SK-N-MC (cell line): ENCODE results near the gene HSPA1A.
A peak's percentile ranks its signal among the peaks of the same experiment; 100 is the strongest.

ENCODE experiments used
- DNase-seq: peaks from one replicate; pipeline ENCODE4 v3.0.0-alpha.2; 2011; ENCODE audit warnings: low read depth, low spot score
- H3K27ac ChIP-seq: fragments of 200-600 bp; sonication (generic); 2 replicates; pipeline ENCODE4 v1.5.1; 2016; ENCODE audit warnings: mixed run types
- H3K36me3 ChIP-seq: fragments of 200-600 bp; sonication (generic); 2 replicates; pipeline ENCODE4 v1.6.1; 2017; ENCODE audit warnings: antibody characterized with exemption, low read length, mixed read lengths; ENCODE audit not compliant: insufficient read depth
- H3K4me3 ChIP-seq: fragments of 200-600 bp; sonication (generic); 2 replicates; pipeline ENCODE4 v1.5.1; 2016
- H3K9ac ChIP-seq: fragments of 200-600 bp; sonication (generic); 2 replicates; pipeline ENCODE4 v1.8.0; 2017; ENCODE audit warnings: mixed run types, mixed read lengths; ENCODE audit not compliant: insufficient read length
- H3K9me3 ChIP-seq: fragments of 200-600 bp; sonication (generic); 2 replicates; pipeline ENCODE4 v1.6.1; 2017; ENCODE audit warnings: low read depth, mild to moderate bottlenecking, antibody characterized with exemption, low read length, moderate library complexity, mixed read lengths
- EZH2 ChIP-seq: fragments of 200-600 bp; sonication (generic); IDR thresholded peaks from one replicate; pipeline ENCODE4 v1.6.1; 2017; ENCODE audit warnings: antibody characterized with exemption
- FOXP2 ChIP-seq: optimal IDR thresholded peaks from 2 replicates; pipeline ENCODE3; 2011; ENCODE audit warnings: mild to moderate bottlenecking, moderate library complexity; ENCODE audit not compliant: insufficient read depth; ENCODE audit errors: extremely low read length, control extremely low read depth
- POLR2AphosphoS5 ChIP-seq: IDR thresholded peaks from 2 replicates; pipeline ENCODE4 v1.6.1; 2012; ENCODE audit warnings: mild to moderate bottlenecking, low read depth, low read length, borderline replicate concordance

HSPA1A gene

DNA sequence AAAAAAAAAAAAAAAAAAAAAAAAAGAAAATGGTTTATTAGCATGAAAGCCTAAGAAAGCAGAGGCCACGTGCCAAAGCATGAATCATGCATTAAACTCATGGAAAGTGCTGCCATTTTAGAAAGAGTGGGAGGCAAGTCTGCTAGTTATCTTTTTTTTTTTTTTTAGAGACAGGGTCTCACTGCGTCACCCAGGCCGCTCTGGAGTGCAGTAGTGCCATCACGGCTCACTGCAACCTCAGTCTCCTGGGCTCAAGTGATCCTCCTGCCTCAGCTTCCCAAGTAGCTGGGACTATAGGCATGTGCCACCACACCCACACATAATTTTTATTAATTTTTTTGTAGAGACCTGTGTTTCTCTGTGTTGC is 43.4 kb upstream of the HSPA1A start:
- Histone ChIP-seq H3K4me3 (no peak overlapping the region), H3K36me3 (no peaks in the 10 kb centered on the region), H3K9me3 (no peaks in the 10 kb centered on the region), H3K27ac (no peak overlapping the region), H3K9ac (no peak overlapping the region)
- TF ChIP-seq FOXP2 = no peak
- no peak for DNase-seq

DNA sequence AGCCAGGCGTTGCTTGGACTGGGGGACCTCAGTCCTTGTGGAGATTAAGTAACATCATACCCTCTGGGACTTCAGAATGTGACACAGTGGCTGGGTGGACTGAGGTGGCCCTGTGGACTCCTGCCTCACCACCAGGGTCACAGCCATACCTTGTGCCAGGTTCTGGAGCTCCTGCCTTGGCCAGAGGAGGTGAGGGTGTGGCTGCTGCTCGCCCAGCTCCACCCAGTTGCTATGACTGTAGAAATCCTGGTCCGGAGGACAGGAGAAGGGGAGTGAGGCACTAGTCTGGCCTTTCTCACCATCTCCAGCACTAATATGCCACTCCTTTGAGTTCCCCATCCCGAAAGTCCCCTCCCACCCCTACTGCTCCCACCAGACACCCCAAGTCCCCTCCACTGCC is 40.2 kb upstream of the HSPA1A start:
- no peak overlapping the region for H3K4me3 ChIP-seq
- H3K36me3 ChIP-seq = peaks cover 25% of the 10 kb centered on the region
- TF ChIP-seq FOXP2 (no peak), POLR2AphosphoS5 (no peak), EZH2 (no peak)
- H3K27ac ChIP-seq = no peak overlapping the region
- no peak overlapping the region for H3K9ac ChIP-seq
- no peaks in the 10 kb centered on the region for H3K9me3 ChIP-seq
- DNase-seq = no peak

DNA sequence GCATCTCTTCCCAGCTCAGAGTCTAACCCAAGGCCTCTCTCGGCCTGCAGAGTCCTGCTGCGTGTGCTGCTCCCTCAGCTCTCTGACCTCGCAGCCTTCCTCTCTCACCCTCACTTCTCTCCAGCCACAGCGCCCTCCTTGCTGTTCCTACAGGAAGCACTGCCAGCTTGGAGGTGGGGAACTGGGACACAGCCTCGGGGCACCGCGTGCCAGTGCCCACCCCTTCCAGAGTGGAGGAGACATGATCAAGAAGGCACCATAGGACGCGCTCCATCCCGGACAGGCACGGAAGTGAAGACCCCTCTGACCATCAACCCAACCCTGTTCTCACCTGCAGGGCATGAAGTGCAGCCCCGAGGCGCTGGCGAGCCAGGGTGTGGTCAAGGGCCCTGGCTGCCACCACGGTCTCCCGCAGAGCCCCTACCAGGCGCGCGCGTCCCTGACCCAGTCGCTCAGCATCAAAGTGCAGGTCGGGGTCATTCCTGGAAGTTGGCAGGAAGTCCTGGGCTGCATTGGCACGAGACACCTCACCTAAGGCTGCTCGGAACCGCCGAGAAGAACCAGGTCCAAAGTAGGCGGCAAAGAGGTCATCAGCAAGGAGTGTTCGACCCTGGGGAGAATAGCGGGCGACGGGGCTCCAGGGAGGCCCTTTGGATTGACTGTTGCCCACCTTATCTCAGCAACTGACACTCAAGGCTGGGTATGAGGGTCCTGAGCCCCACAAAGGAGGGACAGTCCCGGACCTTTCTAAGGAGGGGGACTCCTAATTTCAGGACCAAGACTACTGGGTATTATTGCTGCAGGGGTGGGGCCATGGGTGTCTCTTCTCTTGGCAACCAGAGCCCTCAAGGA is 39.5 kb upstream of the HSPA1A start:
- Histone ChIP-seq H3K9ac (no peak overlapping the region), H3K27ac (no peak overlapping the region), H3K9me3 (no peaks in the 10 kb centered on the region), H3K36me3 (peaks cover 31% of the 10 kb centered on the region), H3K4me3 (no peak overlapping the region)
- no peak for DNase-seq
- TF ChIP-seq POLR2AphosphoS5 (no peak), EZH2 (no peak), FOXP2 (no peak)

DNA sequence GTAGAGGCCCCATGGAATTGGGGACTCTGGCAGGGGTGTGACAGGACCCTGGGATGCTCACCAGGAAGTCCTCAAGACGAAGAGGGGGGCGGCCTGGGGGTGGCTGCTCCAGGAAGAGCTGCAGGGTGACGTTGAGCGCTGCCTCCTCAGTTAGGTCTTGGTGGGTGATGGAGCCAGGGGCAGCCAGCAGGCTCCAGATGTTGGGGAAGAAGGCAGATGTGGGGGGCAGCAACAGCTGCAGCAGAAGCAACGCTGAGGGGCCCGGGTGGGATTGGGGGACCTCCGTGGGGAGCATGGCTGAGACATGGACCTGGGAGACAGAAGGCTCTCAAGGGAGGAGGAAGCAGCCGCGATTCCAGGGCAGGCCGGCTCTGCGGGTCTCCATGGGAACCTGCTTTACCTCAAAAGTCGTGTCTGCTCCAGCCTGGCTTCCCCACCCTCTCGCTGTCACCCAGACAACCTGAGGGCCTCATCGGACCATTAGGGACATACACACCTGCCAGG is 38.8 kb upstream of the HSPA1A start:
- H3K9ac ChIP-seq = no peak overlapping the region
- TF ChIP-seq FOXP2 (no peak), POLR2AphosphoS5 (no peak), EZH2 (no peak)
- no peak overlapping the region for H3K27ac ChIP-seq
- peaks cover 38% of the 10 kb centered on the region for H3K36me3 ChIP-seq
- H3K4me3 ChIP-seq = no peak overlapping the region
- no peak for DNase-seq
- H3K9me3 ChIP-seq = no peaks in the 10 kb centered on the region

DNA sequence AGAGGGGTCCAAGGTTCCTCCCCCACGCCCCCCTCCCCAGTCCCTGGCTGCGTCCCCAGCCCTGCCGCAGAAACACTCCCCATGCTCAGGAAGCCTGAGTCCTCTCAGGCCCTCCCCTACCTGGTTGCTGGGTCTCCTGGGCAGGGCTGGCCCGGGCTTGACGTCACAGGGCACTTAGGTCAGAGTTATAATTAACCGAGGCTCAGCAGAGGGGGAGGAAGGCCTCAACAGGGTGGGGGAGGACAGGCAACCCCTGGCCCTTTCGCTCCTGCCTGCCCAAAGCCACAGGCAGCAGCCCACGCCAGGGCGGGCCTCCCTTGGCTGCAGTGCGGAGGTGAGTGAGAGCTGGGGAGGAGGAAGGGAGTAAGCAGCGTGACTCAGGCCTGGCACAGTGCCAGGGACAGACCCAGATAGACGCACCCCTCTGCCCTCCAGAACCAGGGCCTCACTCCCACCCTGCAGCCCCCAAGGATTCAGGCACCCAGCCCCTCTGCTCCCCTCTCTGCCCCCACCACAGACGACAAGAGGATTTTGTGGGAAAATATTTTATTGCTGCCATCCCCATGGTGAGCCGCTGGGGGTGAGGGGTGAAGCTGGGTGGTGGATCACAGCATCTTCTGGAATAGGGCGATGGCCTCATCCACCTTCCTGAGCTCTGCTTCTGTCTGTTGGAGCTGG is 38.2 kb upstream of the HSPA1A start, which contains the start of gene VWA7:
TSS of gene VWA7 (minus strand) at position 340 of the 678 bp plus-strand sequence. CDS start 549 bp downstream, outside the sequence.
- peaks cover 44% of the 10 kb centered on the region for H3K36me3 ChIP-seq
- no peak for DNase-seq
- no peak within 1 kb of the TSS for H3K4me3 ChIP-seq
- peak within 1 kb of the TSS; percentile 46 for H3K27ac ChIP-seq
- H3K9me3 ChIP-seq = no peaks in the 10 kb centered on the region
- TF ChIP-seq EZH2 (no peak), POLR2AphosphoS5 (peak; percentile 39), FOXP2 (no peak)
- no peak within 1 kb of the TSS for H3K9ac ChIP-seq

DNA sequence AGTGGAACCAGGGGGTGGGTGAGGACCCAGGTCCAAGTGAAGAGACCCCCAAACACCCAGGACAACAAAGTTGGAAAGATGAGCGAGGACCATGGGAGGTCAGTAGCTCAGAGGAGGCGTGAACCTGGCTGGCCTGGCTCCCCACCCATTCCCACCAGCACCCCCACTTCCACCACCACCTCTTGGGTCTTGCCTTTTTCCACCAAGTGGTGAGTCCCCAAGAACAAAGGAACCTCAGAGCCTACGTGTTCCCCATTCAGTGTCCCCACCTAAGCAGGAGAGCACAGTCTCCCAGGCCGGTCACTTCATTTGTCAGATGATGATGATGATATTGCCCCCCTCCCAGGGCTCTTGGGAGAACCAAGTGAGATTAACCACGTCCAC is 37.7 kb upstream of the HSPA1A start:
- H3K36me3 ChIP-seq = peaks cover 49% of the 10 kb centered on the region
- H3K27ac ChIP-seq = peak overlapping the region; percentile 46; the same call in 1 of the 2 replicates
- no peak for DNase-seq
- H3K4me3 ChIP-seq = no peak overlapping the region
- TF ChIP-seq EZH2 = no peak
- TF ChIP-seq POLR2AphosphoS5 = no peak; the same call in 1 of the 2 replicates
- no peak for TF ChIP-seq FOXP2
- H3K9ac ChIP-seq = no peak overlapping the region
- no peaks in the 10 kb centered on the region for H3K9me3 ChIP-seq

DNA sequence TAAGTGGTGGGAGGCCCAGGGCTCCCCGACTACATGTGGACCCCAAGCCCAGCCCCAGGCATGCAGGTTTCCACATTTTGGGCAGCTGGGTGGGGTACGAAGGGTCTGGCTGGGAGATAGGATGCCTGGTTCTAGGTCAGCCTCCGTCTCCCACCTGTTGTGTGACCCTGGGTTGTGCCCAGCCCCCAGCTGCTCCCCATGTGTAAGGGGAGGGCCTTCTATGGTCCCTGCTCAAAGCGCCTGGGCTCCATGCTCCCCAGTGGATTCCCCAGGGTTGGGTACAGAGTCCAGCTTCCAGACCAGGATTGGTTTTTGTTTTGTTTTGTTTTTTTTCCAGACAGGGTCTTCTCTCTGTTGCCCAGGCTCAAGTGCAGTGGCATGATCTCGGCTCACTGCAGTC is 37.1 kb upstream of the HSPA1A start:
- no peak for DNase-seq
- peaks cover 55% of the 10 kb centered on the region for H3K36me3 ChIP-seq
- no peak overlapping the region for H3K4me3 ChIP-seq
- no peak for TF ChIP-seq FOXP2
- TF ChIP-seq POLR2AphosphoS5 = no peak
- no peak for TF ChIP-seq EZH2
- no peak overlapping the region for H3K9ac ChIP-seq
- peak overlapping the region; percentile 46; the same call in 1 of the 2 replicates for H3K27ac ChIP-seq
- H3K9me3 ChIP-seq = no peaks in the 10 kb centered on the region
